DOHH2 (cell line): Measurements from ENCODE around the gene ATP11A.

Experiments
- H3F3A ChIP-seq: fragments of 200-600 bp; sonication (generic), shearing (Covaris generic); 2 replicates; pipeline ENCODE4 v1.6.0; 2016; ENCODE audit warnings: antibody characterized with exemption, mild to moderate bottlenecking; ENCODE audit not compliant: control insufficient read depth, insufficient read depth
- H3K27ac ChIP-seq: fragments of 200-600 bp; sonication (generic); 2 replicates; pipeline ENCODE4 v1.5.1; 2014; ENCODE audit warnings: low read depth, mild to moderate bottlenecking, low read length, moderate library complexity
- H3K27me3 ChIP-seq: fragments of 200-600 bp; sonication (generic); 2 replicates; pipeline ENCODE4 v1.6.1; 2014; ENCODE audit warnings: mild to moderate bottlenecking, low read length, mixed read lengths; ENCODE audit not compliant: control insufficient read depth
- H3K36me3 ChIP-seq: fragments of 200-600 bp; sonication (generic); 2 replicates; pipeline ENCODE4 v1.6.1; 2014; ENCODE audit warnings: mild to moderate bottlenecking, low read length, moderate library complexity, mixed read lengths; ENCODE audit not compliant: control insufficient read depth
- H3K4me1 ChIP-seq: fragments of 200-600 bp; sonication (generic); 2 replicates; pipeline ENCODE4 v1.6.1; 2014; ENCODE audit warnings: mild to moderate bottlenecking, low read length, mixed read lengths; ENCODE audit not compliant: control insufficient read depth
- H3K4me2 ChIP-seq: fragments of 200-600 bp; sonication (generic); 2 replicates; pipeline ENCODE4 v1.6.0; 2014; ENCODE audit warnings: mild to moderate bottlenecking, low read length, moderate library complexity
- H3K4me3 ChIP-seq: fragments of 200-600 bp; sonication (generic); 2 replicates; pipeline ENCODE4 v1.5.1; 2014; ENCODE audit warnings: mild to moderate bottlenecking, low read length, mixed read lengths
- H3K79me2 ChIP-seq: fragments of 200-600 bp; sonication (generic); 2 replicates; pipeline ENCODE4 v1.6.1; 2014; ENCODE audit warnings: mild to moderate bottlenecking, low read length, mixed read lengths; ENCODE audit not compliant: control insufficient read depth
- H3K9me2 ChIP-seq: fragments of 200-600 bp; sonication (generic); replicated peaks from 2 replicates; pipeline ENCODE4 v1.6.1; 2014; ENCODE audit warnings: mild to moderate bottlenecking, low read length, mixed read lengths; ENCODE audit not compliant: control insufficient read depth
- H3K9me3 ChIP-seq: fragments of 200-600 bp; sonication (generic); 2 replicates; pipeline ENCODE4 v1.6.1; 2014; ENCODE audit warnings: antibody characterized with exemption, low read length, mixed read lengths; ENCODE audit not compliant: control insufficient read depth, insufficient read depth
- H4K20me1 ChIP-seq: fragments of 200-600 bp; sonication (generic); 2 replicates; pipeline ENCODE4 v1.6.0; 2014; ENCODE audit warnings: low read depth, mild to moderate bottlenecking, antibody characterized with exemption, low read length, moderate library complexity; ENCODE audit not compliant: control insufficient read depth, insufficient read depth
- EZH2phosphoT487 ChIP-seq: fragments of 200-600 bp; sonication (generic); IDR thresholded peaks from 2 replicates; pipeline ENCODE4 v1.6.1; 2017; ENCODE audit warnings: borderline replicate concordance, mild to moderate bottlenecking, antibody characterized with exemption, low read length, moderate library complexity, mixed read lengths
- TF ChIP-seq, protein P1 (sequence below): fragments of 200-600 bp; sonication (generic); IDR thresholded peaks from one replicate; pipeline ENCODE4 v1.5.1; 2014; ENCODE audit warnings: antibody characterized with exemption, mild to moderate bottlenecking, low read depth, low read length; ENCODE audit not compliant: poor library complexity, severe bottlenecking

Gene ATP11A

DNA sequence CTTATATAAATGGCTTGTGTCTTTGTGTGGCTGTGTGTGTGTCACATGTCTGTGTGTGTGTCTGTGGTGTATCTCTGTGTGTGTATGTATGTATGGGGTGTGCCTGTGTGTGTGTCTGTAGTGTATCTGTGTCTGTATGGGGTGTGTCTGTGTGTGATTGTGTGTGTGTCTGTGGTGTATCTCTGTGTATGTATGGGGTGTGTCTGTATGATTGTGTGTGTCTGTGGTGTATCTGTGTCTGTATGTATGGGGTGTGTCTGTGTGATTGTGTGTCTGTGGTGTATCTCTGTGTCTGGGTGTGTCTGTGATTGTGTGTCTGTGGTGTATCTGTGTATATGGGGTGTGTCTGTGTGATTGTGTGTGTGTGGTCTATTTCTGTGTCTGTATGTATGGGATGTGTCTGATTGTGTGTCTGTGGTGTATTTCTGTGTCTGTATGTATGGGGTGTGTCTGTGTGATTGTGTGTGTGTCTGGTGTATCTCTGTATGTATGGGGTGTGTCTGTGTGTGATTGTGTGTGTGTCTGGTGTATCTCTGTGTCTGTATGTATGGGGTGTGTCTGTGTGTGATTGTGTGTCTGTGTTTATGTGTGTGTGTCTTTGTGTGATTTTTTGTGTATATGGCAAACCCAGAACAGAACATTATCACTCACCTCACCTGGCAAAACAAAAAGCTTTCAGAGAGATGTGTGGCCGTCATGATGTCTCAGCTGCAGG lies 223.0 kb downstream of the ATP11A start:
- TF ChIP-seq EZH2phosphoT487, result no peak
- TF ChIP-seq, protein P1, sequence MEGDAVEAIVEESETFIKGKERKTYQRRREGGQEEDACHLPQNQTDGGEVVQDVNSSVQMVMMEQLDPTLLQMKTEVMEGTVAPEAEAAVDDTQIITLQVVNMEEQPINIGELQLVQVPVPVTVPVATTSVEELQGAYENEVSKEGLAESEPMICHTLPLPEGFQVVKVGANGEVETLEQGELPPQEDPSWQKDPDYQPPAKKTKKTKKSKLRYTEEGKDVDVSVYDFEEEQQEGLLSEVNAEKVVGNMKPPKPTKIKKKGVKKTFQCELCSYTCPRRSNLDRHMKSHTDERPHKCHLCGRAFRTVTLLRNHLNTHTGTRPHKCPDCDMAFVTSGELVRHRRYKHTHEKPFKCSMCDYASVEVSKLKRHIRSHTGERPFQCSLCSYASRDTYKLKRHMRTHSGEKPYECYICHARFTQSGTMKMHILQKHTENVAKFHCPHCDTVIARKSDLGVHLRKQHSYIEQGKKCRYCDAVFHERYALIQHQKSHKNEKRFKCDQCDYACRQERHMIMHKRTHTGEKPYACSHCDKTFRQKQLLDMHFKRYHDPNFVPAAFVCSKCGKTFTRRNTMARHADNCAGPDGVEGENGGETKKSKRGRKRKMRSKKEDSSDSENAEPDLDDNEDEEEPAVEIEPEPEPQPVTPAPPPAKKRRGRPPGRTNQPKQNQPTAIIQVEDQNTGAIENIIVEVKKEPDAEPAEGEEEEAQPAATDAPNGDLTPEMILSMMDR, result no peak
- H3K79me2 ChIP-seq, result no peaks in the 10 kb centered on the region
- no peaks in the 10 kb centered on the region for H3K9me3 ChIP-seq

DNA sequence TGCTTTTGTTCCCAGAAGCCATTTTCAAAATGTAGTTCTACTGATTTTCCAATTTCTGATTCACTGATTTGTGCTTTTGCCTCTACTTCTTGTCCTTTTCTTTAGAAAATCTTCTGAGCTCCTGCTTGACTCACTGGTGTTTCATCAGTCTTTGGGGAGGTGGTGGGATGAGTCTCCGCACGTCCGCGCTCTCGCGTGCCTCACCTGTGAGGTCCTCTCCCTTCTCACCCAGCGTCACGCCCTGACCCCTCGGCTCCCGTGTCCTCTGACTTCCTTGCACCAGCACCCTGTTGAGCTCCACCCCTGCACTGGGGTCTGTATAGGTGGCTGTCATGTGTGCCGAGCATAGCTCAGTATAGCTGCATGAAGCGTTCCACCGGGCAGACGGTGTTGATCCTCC lies 226.5 kb downstream of the ATP11A start:
- Histone ChIP-seq H3K79me2 (no peaks in the 10 kb centered on the region), H3K9me2 (no peaks in the 10 kb centered on the region), H3K27me3 (no peaks in the 10 kb centered on the region), H4K20me1 (no peaks in the 10 kb centered on the region), H3K4me3 (no peak overlapping the region), H3K4me1 (peaks cover 4% of the 10 kb centered on the region; the same call in 1 of the 2 replicates), H3F3A (no peaks in the 10 kb centered on the region), H3K27ac (no peak overlapping the region), H3K9me3 (no peaks in the 10 kb centered on the region), H3K36me3 (no peaks in the 10 kb centered on the region), H3K4me2 (no peak overlapping the region)
- TF ChIP-seq, protein P1, result no peak
- TF ChIP-seq EZH2phosphoT487, result no peak

More for the DNA sequence above, 223.0 kb downstream of the ATP11A start:
- H3K4me1 ChIP-seq, result peaks cover 20% of the 10 kb centered on the region
- H3K4me2 ChIP-seq, result no peak overlapping the region
- H3K27ac ChIP-seq, result no peak overlapping the region
- H3K9me2 ChIP-seq, result no peaks in the 10 kb centered on the region
- H3K4me3 ChIP-seq, result no peak overlapping the region
- no peaks in the 10 kb centered on the region for H3K36me3 ChIP-seq
- H3K27me3 ChIP-seq, result peaks cover 14% of the 10 kb centered on the region
- H4K20me1 ChIP-seq, result peaks cover 3% of the 10 kb centered on the region; the same call in 1 of the 2 replicates
- no peaks in the 10 kb centered on the region for H3F3A ChIP-seq

DNA sequence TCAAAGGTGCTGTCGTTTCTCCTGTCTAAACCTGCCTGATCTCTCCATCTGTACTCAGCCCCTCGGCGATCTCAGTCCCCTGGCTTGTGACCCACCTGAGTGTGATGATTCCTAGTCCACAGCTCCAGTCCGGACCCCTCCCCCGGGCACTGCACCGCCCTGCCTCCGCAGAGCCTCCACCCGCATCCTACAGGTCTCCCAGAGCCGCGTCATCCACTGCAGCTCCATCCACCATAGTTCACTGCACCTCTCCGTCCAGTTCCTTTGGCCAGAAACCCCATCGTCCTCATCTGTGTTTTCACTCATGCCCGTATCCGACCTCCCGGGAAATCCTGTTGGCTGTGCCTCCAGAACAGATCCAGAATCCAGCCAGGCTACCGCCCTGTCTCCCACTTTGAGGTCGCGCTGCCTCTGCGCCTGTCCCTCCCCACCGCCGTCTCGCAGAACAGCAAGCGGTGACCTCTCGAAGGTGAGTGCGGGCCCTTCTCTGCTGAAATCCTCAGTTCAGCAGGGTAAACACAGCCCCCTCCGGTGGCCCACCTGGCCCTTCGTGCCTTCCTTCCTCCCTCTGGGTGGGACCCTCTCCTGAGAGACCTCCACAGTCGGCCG lies 227.3 kb downstream of the ATP11A start:
- H3K27me3 ChIP-seq, result no peaks in the 10 kb centered on the region
- H3K9me2 ChIP-seq, result no peaks in the 10 kb centered on the region
- no peaks in the 10 kb centered on the region for H3K9me3 ChIP-seq
- H3F3A ChIP-seq, result no peaks in the 10 kb centered on the region
- no peaks in the 10 kb centered on the region for H3K36me3 ChIP-seq
- H3K27ac ChIP-seq, result no peak overlapping the region
- no peaks in the 10 kb centered on the region for H4K20me1 ChIP-seq
- no peaks in the 10 kb centered on the region for H3K79me2 ChIP-seq
- H3K4me1 ChIP-seq, result peaks cover 4% of the 10 kb centered on the region; the same call in 1 of the 2 replicates
- no peak overlapping the region for H3K4me3 ChIP-seq
- TF ChIP-seq, protein P1, result no peak
- TF ChIP-seq EZH2phosphoT487, result no peak
- no peak overlapping the region for H3K4me2 ChIP-seq
